KOPT-K1 (cell line): Measurements from ENCODE around the gene MAFG.

Experiments used
- H3K27ac ChIP-seq: fragments of 200-600 bp; sonication (generic); 2 replicates; pipeline ENCODE4 v1.5.1; 2016; ENCODE audit warnings: antibody characterized with exemption, mild to moderate bottlenecking, low read depth, low read length; ENCODE audit not compliant: poor library complexity, severe bottlenecking
- H3K36me3 ChIP-seq: fragments of 200-600 bp; sonication (generic); 2 replicates; pipeline ENCODE4 v1.5.1; 2017; ENCODE audit warnings: antibody characterized with exemption, mild to moderate bottlenecking, low read length, moderate library complexity; ENCODE audit not compliant: insufficient read depth
- H3K9me3 ChIP-seq: fragments of 200-600 bp; sonication (generic); 2 replicates; pipeline ENCODE4 v1.5.1; 2017; ENCODE audit warnings: antibody characterized with exemption, low read length, mild to moderate bottlenecking; ENCODE audit not compliant: insufficient read depth, poor library complexity, severe bottlenecking

MAFG gene

GRCh38 chr17:81927653-81928543 lies at the start of gene MAFG:
Gene MAFG, minus strand, starts transcription at chr17:81927735. Its CDS starts 4,550 bp downstream, at chr17:81923185.
- Histone ChIP-seq H3K36me3 (peaks cover 2% of the 10 kb centered on the region; the same call in 1 of the 2 replicates), H3K9me3 (no peaks in the 10 kb centered on the region), H3K27ac (peak within 1 kb of the TSS; percentile 55)

- Histone ChIP-seq H3K9me3 (peaks cover 20% of the 10 kb centered on the region), H3K27ac (peak overlapping the region; percentile 80), H3K36me3 (peaks cover 5% of the 10 kb centered on the region; the same call in 1 of the 2 replicates)
Measured at GRCh38 chr17:81976332-81977210, 49.0 kb upstream of the MAFG start.

GRCh38 chr17:81973432-81973831 lies 45.9 kb upstream of the MAFG start:
- no peaks in the 10 kb centered on the region for H3K36me3 ChIP-seq
- peaks cover 20% of the 10 kb centered on the region for H3K9me3 ChIP-seq
- H3K27ac ChIP-seq: no peak overlapping the region

- Histone ChIP-seq H3K36me3 (no peaks in the 10 kb centered on the region), H3K9me3 (peaks cover 18% of the 10 kb centered on the region), H3K27ac (no peak overlapping the region)
Measured at GRCh38 chr17:81968850-81969812, 41.6 kb upstream of the MAFG start.

- Histone ChIP-seq H3K9me3 (peaks cover 12% of the 10 kb centered on the region), H3K27ac (peak overlapping the region; percentile 56), H3K36me3 (no peaks in the 10 kb centered on the region)
Measured at GRCh38 chr17:81968396-81968745, 40.8 kb upstream of the MAFG start.

GRCh38 chr17:81967533-81968395 lies 40.2 kb upstream of the MAFG start:
- peaks cover 7% of the 10 kb centered on the region for H3K9me3 ChIP-seq
- H3K27ac ChIP-seq: peak overlapping the region; percentile 56
- H3K36me3 ChIP-seq: no peaks in the 10 kb centered on the region

GRCh38 chr17:81967244-81967532 lies 39.7 kb upstream of the MAFG start:
- Histone ChIP-seq H3K27ac (peak overlapping the region; percentile 56), H3K36me3 (no peaks in the 10 kb centered on the region), H3K9me3 (peaks cover 2% of the 10 kb centered on the region)

GRCh38 chr17:81966343-81967243 lies 39.1 kb upstream of the MAFG start:
- Histone ChIP-seq H3K27ac (no peak overlapping the region), H3K36me3 (no peaks in the 10 kb centered on the region), H3K9me3 (no peaks in the 10 kb centered on the region)

GRCh38 chr17:81964081-81964849 lies 36.7 kb upstream of the MAFG start:
- H3K9me3 ChIP-seq: no peaks in the 10 kb centered on the region

GRCh38 chr17:81962499-81963441 lies 35.2 kb upstream of the MAFG start:
- Histone ChIP-seq H3K36me3 (no peaks in the 10 kb centered on the region), H3K9me3 (no peaks in the 10 kb centered on the region), H3K27ac (no peak overlapping the region)

More at GRCh38 chr17:81964081-81964849, 36.7 kb upstream of the MAFG start:
- H3K27ac ChIP-seq: no peak overlapping the region
- no peaks in the 10 kb centered on the region for H3K36me3 ChIP-seq

- Histone ChIP-seq H3K9me3 (no peaks in the 10 kb centered on the region), H3K36me3 (no peaks in the 10 kb centered on the region), H3K27ac (no peak overlapping the region)
Measured at GRCh38 chr17:81961521-81962498, 34.3 kb upstream of the MAFG start.
